PC-3 (cell line): ENCODE measurements around the gene EMD.

Experiments used
- CTCF ChIP-seq: fragments of 300-600 bp; sonication (generic); conservative IDR thresholded peaks from 2 replicates; pipeline ENCODE4 v1.5.1; 2017; ENCODE audit warnings: antibody characterized with exemption, low read depth, mild to moderate bottlenecking, low read length
- EZH2phosphoT487 ChIP-seq: fragments of 300-600 bp; sonication (generic); IDR thresholded peaks from 2 replicates; pipeline ENCODE4 v1.6.1; 2018; ENCODE audit warnings: mild to moderate bottlenecking, antibody characterized with exemption, low read length, borderline replicate concordance

DNA sequence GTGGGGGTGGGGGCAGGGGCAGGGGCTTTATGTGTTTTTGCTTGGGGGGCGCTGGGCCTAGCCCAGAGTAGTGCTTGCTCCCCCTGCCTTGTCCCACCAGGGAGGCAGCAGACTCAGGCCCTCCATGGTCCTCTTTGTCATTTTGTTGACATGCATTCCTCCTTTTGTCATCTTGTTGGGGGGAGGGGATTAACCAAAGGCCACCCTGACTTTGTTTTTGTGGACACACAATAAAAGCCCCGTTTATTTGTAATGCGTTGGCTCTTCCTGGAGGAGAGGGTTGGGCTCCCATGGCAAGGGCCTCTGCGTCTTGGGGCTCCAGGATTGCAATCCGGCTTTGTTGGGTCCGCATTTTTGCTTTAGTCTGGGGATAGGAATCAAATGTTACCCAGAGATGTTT is 2.2 kb downstream of the EMD start:
- TF ChIP-seq EZH2phosphoT487 = no peak
- no peak for TF ChIP-seq CTCF
